ENCODE results near the gene ZNF133.

The ZNF133 gene

DNA sequence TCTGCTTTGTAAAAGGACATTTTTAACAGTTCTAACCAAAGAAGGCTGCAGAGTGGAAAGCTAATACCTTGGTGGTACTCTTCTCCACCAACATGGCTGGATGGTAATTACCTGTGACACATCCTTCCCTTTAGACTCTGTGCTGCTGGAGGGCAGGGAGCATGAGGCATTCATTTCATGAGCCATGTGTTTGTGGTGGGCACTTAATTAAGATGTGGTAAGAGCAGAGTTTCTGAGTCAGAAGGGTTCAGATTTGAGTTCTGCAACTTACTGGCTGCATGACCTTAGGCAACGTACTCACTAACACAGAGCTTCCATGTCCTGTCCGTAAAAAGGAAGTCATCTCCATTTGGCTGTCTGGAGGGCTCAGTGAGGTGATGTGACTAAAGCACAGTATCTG is 9.1 kb upstream of the ZNF133 start:
- no peak overlapping the region for H3K4me3 ChIP-seq (replicated peaks; ENCODE audit: low read depth, low read length)
- no peak for DNase-seq (ENCODE audit: low read depth)
- TF ChIP-seq, protein P1, sequence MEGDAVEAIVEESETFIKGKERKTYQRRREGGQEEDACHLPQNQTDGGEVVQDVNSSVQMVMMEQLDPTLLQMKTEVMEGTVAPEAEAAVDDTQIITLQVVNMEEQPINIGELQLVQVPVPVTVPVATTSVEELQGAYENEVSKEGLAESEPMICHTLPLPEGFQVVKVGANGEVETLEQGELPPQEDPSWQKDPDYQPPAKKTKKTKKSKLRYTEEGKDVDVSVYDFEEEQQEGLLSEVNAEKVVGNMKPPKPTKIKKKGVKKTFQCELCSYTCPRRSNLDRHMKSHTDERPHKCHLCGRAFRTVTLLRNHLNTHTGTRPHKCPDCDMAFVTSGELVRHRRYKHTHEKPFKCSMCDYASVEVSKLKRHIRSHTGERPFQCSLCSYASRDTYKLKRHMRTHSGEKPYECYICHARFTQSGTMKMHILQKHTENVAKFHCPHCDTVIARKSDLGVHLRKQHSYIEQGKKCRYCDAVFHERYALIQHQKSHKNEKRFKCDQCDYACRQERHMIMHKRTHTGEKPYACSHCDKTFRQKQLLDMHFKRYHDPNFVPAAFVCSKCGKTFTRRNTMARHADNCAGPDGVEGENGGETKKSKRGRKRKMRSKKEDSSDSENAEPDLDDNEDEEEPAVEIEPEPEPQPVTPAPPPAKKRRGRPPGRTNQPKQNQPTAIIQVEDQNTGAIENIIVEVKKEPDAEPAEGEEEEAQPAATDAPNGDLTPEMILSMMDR (IDR thresholded peaks at IDR 0.05; ENCODE audit: low read length, missing control alignments) = no peak

DNA sequence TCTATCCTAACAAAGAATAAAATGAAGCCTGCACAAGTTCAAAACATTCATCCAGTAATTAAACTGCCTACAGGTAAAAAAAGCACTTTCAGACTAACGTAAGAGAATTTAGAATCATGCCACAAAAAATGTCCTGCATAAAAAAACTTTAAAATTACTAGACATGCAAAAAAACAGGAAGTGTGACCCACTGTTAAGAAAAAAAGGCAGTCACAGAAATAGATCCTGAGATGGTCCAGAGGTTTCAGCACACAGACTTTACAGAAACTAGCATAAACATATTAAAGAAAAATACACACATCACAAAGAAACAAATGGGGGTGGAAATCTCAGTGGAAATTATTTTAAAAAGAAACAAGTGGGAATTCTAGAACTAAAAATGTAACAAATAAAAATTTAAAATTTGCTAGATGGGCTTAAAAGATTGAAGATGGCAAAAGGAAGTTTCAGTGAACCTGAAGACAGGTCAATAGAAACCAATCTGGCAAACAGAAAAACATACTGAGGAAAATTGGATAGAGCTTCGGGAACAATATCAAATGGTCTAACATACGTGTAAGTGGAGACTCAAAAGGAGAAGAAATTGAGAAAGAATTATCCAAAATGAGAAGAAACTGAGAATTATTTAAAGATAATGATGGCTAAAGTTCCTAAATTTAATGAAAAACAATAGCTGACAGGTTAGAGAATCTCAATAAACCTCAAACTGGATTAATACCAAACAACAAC is 3.4 kb upstream of the ZNF133 start:
- TF ChIP-seq, protein P1 (IDR thresholded peaks at IDR 0.05; ENCODE audit: low read length, missing control alignments) = no peak
- H3K4me3 ChIP-seq (replicated peaks; ENCODE audit: low read depth, low read length) = no peak overlapping the region
- DNase-seq (ENCODE audit: low read depth) = peak; percentile 17

GRCh38 chr20:18287546-18287914 is 797 bp upstream of the ZNF133 start:
- H3K4me3 ChIP-seq (replicated peaks; ENCODE audit: low read depth, low read length) = peak overlapping the region; percentile 85
- no peak for DNase-seq (ENCODE audit: low read depth)
- TF ChIP-seq, protein P1 (IDR thresholded peaks at IDR 0.05; ENCODE audit: low read length, missing control alignments) = no peak

DNA sequence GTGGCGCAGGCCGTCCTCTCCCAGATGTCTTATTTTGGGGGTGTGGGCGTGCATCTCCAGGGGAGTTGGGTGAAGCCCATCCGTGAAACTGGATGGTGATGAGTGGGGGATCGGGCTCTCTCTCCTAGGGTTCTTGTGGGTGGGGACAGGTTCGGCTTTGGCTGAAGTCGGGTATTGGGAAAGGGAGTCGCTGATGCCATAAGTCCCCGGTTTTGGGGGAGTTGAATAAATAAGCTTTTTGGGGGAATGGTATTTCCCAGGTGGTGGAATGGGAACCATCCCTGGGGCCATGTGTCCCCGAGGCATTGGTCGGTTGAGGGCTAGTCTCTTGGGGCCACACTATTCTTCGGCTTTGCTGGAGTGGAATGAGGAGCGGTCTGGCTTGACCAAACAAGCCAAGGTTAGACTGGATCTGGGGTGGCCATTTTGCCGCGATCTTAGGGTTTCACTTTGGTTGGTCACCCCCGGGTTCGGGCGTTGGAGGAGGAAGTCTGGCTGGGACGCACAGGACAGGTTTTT is 481 bp downstream of the ZNF133 start:
- TF ChIP-seq, protein P1 (IDR thresholded peaks at IDR 0.05; ENCODE audit: low read length, missing control alignments) = no peak
- H3K4me3 ChIP-seq (replicated peaks; ENCODE audit: low read depth, low read length) = peak overlapping the region; percentile 85

DNA sequence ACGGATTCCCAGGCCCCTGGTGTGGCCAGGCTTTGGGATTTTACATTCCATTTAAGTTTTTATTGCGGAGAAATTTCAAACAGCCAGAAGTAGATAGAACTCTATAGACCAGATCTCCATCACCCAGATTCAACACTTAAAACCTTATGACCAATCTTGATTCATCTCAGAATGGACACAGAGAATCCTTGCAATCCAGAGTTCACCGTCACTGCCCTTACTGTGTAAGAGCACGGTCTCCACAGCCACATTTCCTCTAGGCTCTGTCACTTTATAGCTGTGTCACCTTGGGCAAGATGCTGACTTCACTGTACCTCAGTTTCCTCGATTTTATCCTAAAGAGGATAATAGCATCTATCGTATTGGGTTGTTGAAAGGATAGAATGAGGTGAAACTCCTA is 979 bp downstream of the ZNF133 start:
- TF ChIP-seq, protein P1 (IDR thresholded peaks at IDR 0.05; ENCODE audit: low read length, missing control alignments) = no peak
- DNase-seq (ENCODE audit: low read depth) = no peak
- H3K4me3 ChIP-seq (replicated peaks; ENCODE audit: low read depth, low read length) = peak overlapping the region; percentile 85

More for the DNA sequence above, 481 bp downstream of the ZNF133 start:
- peak; percentile 19 for DNase-seq (ENCODE audit: low read depth)

DNA sequence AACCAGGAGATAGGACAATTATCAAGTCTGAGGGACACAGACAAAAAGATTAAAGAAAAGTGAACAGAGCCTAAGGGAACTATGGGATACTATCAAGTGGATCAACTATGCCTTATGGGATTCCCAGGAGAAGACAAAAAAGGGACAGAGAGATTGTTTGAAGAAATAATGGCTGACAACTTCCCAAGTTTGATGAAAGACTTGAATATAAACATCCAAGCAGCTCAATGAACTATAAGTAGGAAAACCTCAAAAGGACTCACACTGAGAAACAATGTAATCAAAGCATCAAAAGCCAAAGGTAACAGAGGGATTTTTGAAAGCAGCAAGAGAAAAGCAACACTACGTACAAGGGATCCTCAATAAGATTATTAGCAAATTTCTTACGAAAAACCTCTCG is 11.0 kb downstream of the ZNF133 start:
- H3K4me3 ChIP-seq (replicated peaks; ENCODE audit: low read depth, low read length) = no peak overlapping the region
- TF ChIP-seq, protein P1 (IDR thresholded peaks at IDR 0.05; ENCODE audit: low read length, missing control alignments) = no peak
- no peak for DNase-seq (ENCODE audit: low read depth)

GRCh38 chr20:18304618-18305017 is 16.3 kb downstream of the ZNF133 start:
- DNase-seq (ENCODE audit: low read depth) = no peak
- TF ChIP-seq, protein P1 (IDR thresholded peaks at IDR 0.05; ENCODE audit: low read length, missing control alignments) = peak; percentile 17

More at GRCh38 chr20:18304618-18305017, 16.3 kb downstream of the ZNF133 start:
- no peak overlapping the region for H3K4me3 ChIP-seq (replicated peaks; ENCODE audit: low read depth, low read length)
